CD14-positive monocyte (primary cell): Measurements from ENCODE around the gene SPAG17. TPM values are rescaled to one million over a fixed set of nuclear protein-coding genes. Genes with fewer than 3 reads are reported as not detected.

Experiments
- DNase-seq, 3 donors: peaks; one replicate each; pipeline ENCODE4 v3.0.0-alpha.2; 2011 to 2022
- H2AFZ ChIP-seq: 2 replicates; pipeline ENCODE4 v1.6.0; 2012; ENCODE audit warnings: mild to moderate bottlenecking, low read depth, low read length, inconsistent platforms; ENCODE audit not compliant: insufficient read depth, poor library complexity, severe bottlenecking
- H3K27ac ChIP-seq, 2 donors: 1 replicate in 1 of 2; 2 replicates in 1 of 2; pipeline ENCODE4 v1.5.1; 2012 to 2013; ENCODE audit warnings: low read length in 2 of 2, control low read depth in 1 of 2, inconsistent platforms in 1 of 2, low read depth in 1 of 2, mild to moderate bottlenecking in 1 of 2
- H3K27me3 ChIP-seq, 2 donors: one replicate each; pipeline versions ENCODE4 v1.6.0 to v1.6.1; 2011 to 2013; ENCODE audit warnings: low read length in 2 of 2; ENCODE audit not compliant: control insufficient read depth in 2 of 2, insufficient read depth in 2 of 2
- H3K36me3 ChIP-seq, 2 donors: replicated peaks in 1 of 2; 1 replicate in 1 of 2; 2 replicates in 1 of 2; pipeline versions ENCODE4 v1.5.1 to v1.6.1; 2012 to 2013; ENCODE audit warnings: low read length in 2 of 2, control low read depth in 1 of 2, inconsistent platforms in 1 of 2, mild to moderate bottlenecking in 1 of 2; ENCODE audit not compliant: insufficient read depth in 2 of 2, control insufficient read depth in 1 of 2
- H3K4me1 ChIP-seq, 2 donors: 1 replicate in 1 of 2; 2 replicates in 1 of 2; pipeline versions ENCODE4 v1.5.1 to v1.6.1; 2012 to 2013; ENCODE audit warnings: low read length in 2 of 2, control low read depth in 1 of 2, inconsistent platforms in 1 of 2, mild to moderate bottlenecking in 1 of 2, moderate library complexity in 1 of 2; ENCODE audit not compliant: insufficient read depth in 2 of 2, control insufficient read depth in 1 of 2
- H3K4me2 ChIP-seq: replicated peaks from 2 replicates; pipeline ENCODE3; 2012; ENCODE audit warnings: low read length, moderate library complexity, mild to moderate bottlenecking; ENCODE audit not compliant: poor library complexity, severe bottlenecking; ENCODE audit errors: extremely low read depth
- H3K4me3 ChIP-seq, 3 experiments: fragments of 200-600 bp in 1 of 3; sonication (generic) in 1 of 3; replicated peaks in 1 of 3; 1 replicate in 2 of 3; 2 replicates in 1 of 3; pipeline ENCODE4 v1.5.1; 2011 to 2013; ENCODE audit warnings: low read length in 3 of 3, mild to moderate bottlenecking in 3 of 3, control low read depth in 2 of 3, low read depth in 2 of 3, inconsistent platforms in 1 of 3, moderate library complexity in 1 of 3
- H3K79me2 ChIP-seq: 2 replicates; pipeline ENCODE4 v1.6.0; 2012; ENCODE audit warnings: mild to moderate bottlenecking, control low read depth, inconsistent platforms, low read length, moderate library complexity; ENCODE audit not compliant: insufficient read depth
- H3K9ac ChIP-seq: 2 replicates; pipeline ENCODE4 v1.6.0; 2017; ENCODE audit warnings: low read length, mild to moderate bottlenecking; ENCODE audit not compliant: insufficient read depth, poor library complexity, severe bottlenecking
- H3K9me3 ChIP-seq, 2 donors: replicated peaks in 1 of 2; 1 replicate in 1 of 2; 2 replicates in 1 of 2; pipeline versions ENCODE4 v1.5.1 to v1.6.1; 2012 to 2013; ENCODE audit warnings: low read length in 2 of 2, control low read depth in 1 of 2; ENCODE audit not compliant: control insufficient read depth in 1 of 2, insufficient read depth in 1 of 2
- H4K20me1 ChIP-seq: 2 replicates; pipeline ENCODE4 v1.6.0; 2012; ENCODE audit warnings: mild to moderate bottlenecking, low read length, control low read depth, moderate library complexity; ENCODE audit not compliant: insufficient read depth
- H3K27ac Mint-ChIP-seq, 7 donors: one replicate each; pipeline ENCODE4 v1.8.0; 2020; ENCODE audit warnings: mild to moderate bottlenecking in 7 of 7, mixed read lengths in 7 of 7, moderate library complexity in 6 of 7, inconsistent platforms in 2 of 7
- H3K27me3 Mint-ChIP-seq, 3 donors: one replicate each; pipeline ENCODE4 v1.8.0; 2021 to 2022; ENCODE audit warnings: low read depth in 3 of 3, mild to moderate bottlenecking in 3 of 3, mixed read lengths in 3 of 3, moderate library complexity in 3 of 3, inconsistent platforms in 1 of 3
- H3K36me3 Mint-ChIP-seq, 2 donors: one replicate each; pipeline ENCODE4 v1.8.0; 2020; ENCODE audit warnings: mixed read lengths in 2 of 2, inconsistent platforms in 1 of 2, mild to moderate bottlenecking in 1 of 2
- H3K4me1 Mint-ChIP-seq: one replicate; pipeline ENCODE4 v1.8.0; 2020; ENCODE audit warnings: mild to moderate bottlenecking, mixed read lengths
- H3K4me3 Mint-ChIP-seq, 2 donors: one replicate each; pipeline ENCODE4 v1.8.0; 2020; ENCODE audit warnings: mild to moderate bottlenecking in 2 of 2, mixed read lengths in 2 of 2, moderate library complexity in 1 of 2
- H3K9me3 Mint-ChIP-seq, 7 donors: one replicate each; pipeline ENCODE4 v1.8.0; 2020 to 2022; ENCODE audit warnings: mixed read lengths in 7 of 7, mild to moderate bottlenecking in 6 of 7, moderate library complexity in 6 of 7, inconsistent platforms in 2 of 7
- CTCF ChIP-seq: fragments of 200-600 bp; IDR thresholded peaks from one replicate; pipeline ENCODE4 v1.8.0; 2022; ENCODE audit warnings: antibody characterized with exemption, mild to moderate bottlenecking
- WGBS: methylation state at CpG from one replicate; pipeline ENCODE4 v1.1.5; 2013; ENCODE audit warnings: missing lambda C conversion rate; ENCODE audit not compliant: insufficient coverage; 5-methylcytosine and 5-hydroxymethylcytosine counted together
- intact Hi-C, 2 donors: fragments of 100-400 bp; cut with micrococcal nuclease; formaldehyde crosslinking; loops; one replicate each; pipeline versions ENCODE4 v1.15.0 to v1.15.1; 2023
- polyA plus RNA-seq, 3 donors: library from polyadenylated mRNA; depleted of rRNA in 1 of 3; unstranded in 2 of 3; stranded (reverse) in 1 of 3; fragments of 300-500 nt in 2 of 3; fragments of >200 nt in 1 of 3; fragmentation: Illumina TruSeq in 2 of 3; gene quantifications; 1 replicate in 2 of 3; 2 replicates in 1 of 3; pipeline ENCODE4 v1.2.3, GENCODE V29; 2012 to 2021

The SPAG17 gene
- polyA plus RNA-seq, 3 donors = 0.26 to 0.87 (median 0.68) TPM

DNA sequence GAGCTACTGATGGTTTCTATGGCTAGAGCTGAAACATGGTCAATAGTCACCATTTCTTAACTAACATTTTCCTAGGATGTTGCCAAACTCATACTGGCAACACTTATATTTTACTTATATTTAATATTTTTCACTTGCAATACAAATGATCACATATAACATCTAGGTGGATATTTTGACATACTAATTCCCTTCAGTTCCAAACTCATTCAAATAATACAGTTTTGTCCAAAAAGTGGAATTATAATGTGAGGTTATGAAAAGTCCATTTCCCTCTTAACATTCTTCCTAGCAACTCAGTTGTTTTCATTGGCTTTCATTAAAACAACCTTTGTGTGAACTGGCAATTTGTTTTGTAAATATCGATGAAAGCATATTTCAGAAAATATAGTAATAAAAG, 16.0 kb downstream of the SPAG17 start:
- intact Hi-C loops = no loop called here
- H3K4me2 ChIP-seq = no peak overlapping the region
- no peak overlapping the region for H2AFZ ChIP-seq
- no peaks in the 10 kb centered on the region for H3K4me1 ChIP-seq
- Mint-ChIP-seq H3K27ac (no peak overlapping the region), H3K4me1 (no peaks in the 10 kb centered on the region), H3K27me3 (peaks cover 0 to 4% (median 0%) of the 10 kb centered on the region in 3 donors), H3K9me3 (peaks cover 0 to 9% (median 4%) of the 10 kb centered on the region in 7 donors), H3K36me3 (no peaks in the 10 kb centered on the region), H3K4me3 (no peak overlapping the region)
- no peaks in the 10 kb centered on the region for H4K20me1 ChIP-seq
- no CpG with 5 or more reads among the region's 1 CpG for WGBS
- H3K27ac ChIP-seq = no peak overlapping the region
- H3K36me3 ChIP-seq = no peaks in the 10 kb centered on the region
- H3K9ac ChIP-seq = no peak overlapping the region
- DNase-seq = no peak
- H3K4me3 ChIP-seq = no peak overlapping the region
- no peaks in the 10 kb centered on the region for H3K9me3 ChIP-seq
- no peak for TF ChIP-seq CTCF
- no peaks in the 10 kb centered on the region for H3K27me3 ChIP-seq
- no peaks in the 10 kb centered on the region for H3K79me2 ChIP-seq

- peaks cover 2 to 6% (median 2%) of the 10 kb centered on the region in 3 donors for H3K27me3 Mint-ChIP-seq
- Histone ChIP-seq H3K4me1 (no peaks in the 10 kb centered on the region), H2AFZ (no peak overlapping the region), H3K36me3 (no peaks in the 10 kb centered on the region), H3K4me3 (no peak overlapping the region), H3K9ac (no peak overlapping the region), H3K79me2 (no peaks in the 10 kb centered on the region), H3K27ac (no peak overlapping the region), H3K9me3 (no peaks in the 10 kb centered on the region), H4K20me1 (no peaks in the 10 kb centered on the region), H3K4me2 (no peak overlapping the region), H3K27me3 (peaks cover 0 to 3% of the 10 kb centered on the region in 2 donors)
- H3K4me3 Mint-ChIP-seq = no peak overlapping the region
- peaks cover 0 to 3% (median 1%) of the 10 kb centered on the region in 7 donors for H3K9me3 Mint-ChIP-seq
- DNase-seq = no peak
- intact Hi-C loops = no loop called here
- H3K36me3 Mint-ChIP-seq = no peaks in the 10 kb centered on the region
- TF ChIP-seq CTCF = no peak
- no peaks in the 10 kb centered on the region for H3K4me1 Mint-ChIP-seq
- no peak overlapping the region for H3K27ac Mint-ChIP-seq
- WGBS = no CpG with 5 or more reads among the region's 1 CpG
These were observed 24.2 kb downstream of the SPAG17 start for GRCh38 chr1:118160806-118161205.
